GM11168 (cell line): ENCODE results near the gene INSM1.

Experiments used
- in situ Hi-C: fragments of 300-500 bp; cut with MboI; formaldehyde crosslinking; loops from one replicate; pipeline ENCODE4 v1.12.0; 2022; ENCODE audit warnings: low sequenced_read_pairs; ENCODE audit not compliant: unreplicated experiment

The INSM1 gene

GRCh38 chr20:20359628-20360027 is 8.3 kb upstream of the INSM1 start:
- in situ Hi-C loops, result loop anchor here (5.0 kb wide), 1 partner anchor 208 kb away; no protein-coding TSS in a partner anchor

DNA sequence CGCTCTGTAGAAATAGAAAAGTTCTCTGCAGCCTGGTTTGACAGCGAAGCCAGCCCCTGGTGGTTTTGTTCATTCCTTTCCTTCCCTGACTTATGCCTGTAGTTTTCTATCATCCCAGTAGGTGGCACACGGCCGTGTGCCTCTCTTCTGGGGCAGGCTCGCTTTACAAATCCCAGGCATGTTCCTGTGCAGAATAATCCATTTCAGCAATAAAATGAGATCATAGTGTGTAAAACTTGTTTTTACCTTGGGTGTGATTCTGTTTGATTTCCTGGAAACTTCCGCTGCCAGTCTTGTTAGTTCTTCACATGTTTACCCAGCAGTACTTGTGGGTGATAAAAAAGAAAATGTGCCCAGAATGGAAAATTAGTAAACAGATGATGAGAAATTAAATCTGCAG is 7.4 kb upstream of the INSM1 start:
- in situ Hi-C loops, result loop anchor here (5.0 kb wide), 1 partner anchor 207 kb away; no protein-coding TSS in a partner anchor

DNA sequence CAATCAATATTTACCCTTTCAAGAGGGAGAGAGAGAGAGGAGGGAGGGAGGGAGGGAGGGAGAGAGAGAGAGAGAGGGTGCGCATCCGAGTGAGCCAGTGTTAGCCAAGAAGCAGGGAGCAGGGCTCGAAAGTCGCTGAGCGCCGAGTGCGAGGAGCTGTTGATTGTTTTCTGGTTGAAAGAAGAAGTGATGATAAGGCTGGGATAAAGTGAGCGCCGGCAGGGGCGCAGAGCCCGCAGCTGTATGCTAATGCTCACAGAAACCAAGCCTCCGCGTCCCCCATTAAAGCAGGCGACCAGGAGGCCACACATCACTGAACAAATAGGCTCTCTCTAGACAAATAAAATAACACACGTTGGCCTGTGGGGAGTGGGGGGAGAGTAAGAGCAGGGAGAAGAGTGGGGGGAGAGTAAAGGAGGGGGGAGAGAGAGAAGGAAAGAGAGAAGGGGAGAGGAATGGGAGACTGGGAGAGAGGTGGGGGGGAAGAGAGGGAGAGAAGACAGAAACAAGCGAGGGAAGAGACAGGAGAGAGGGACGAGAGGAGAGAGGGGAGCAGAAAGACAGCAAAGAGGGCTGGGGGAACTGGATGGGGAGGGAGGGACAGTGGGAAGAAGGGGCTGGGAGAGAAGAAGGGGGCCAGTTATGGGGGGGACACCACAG is 5.0 kb upstream of the INSM1 start:
- in situ Hi-C loops, result loop anchor here (5.0 kb wide), 1 partner anchor 204 kb away; no protein-coding TSS in a partner anchor

DNA sequence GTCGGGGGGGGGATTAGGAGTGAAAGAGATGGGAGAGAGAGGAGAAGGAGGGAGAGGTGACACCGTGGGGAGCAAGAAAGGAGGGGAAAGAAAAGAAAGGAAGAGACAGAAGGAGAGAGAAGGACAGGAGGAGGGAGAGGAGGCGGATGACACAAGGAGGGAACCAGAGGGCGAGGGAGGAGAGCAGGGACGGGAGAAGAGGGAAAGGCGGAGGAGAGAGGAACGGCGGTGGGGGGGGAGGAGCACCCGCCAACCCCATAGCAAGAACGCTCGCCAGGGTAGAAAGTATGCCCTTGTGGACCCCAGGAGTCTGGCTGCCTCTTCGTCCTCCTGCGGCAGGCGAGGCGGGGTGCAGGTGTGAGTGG is 4.5 kb upstream of the INSM1 start:
- in situ Hi-C loops, result loop anchor here (5.0 kb wide), 1 partner anchor 204 kb away; no protein-coding TSS in a partner anchor

GRCh38 chr20:20363799-20364592 is 3.9 kb upstream of the INSM1 start:
- in situ Hi-C loops, result loop anchor here (5.0 kb wide), 1 partner anchor 203 kb away; no protein-coding TSS in a partner anchor

DNA sequence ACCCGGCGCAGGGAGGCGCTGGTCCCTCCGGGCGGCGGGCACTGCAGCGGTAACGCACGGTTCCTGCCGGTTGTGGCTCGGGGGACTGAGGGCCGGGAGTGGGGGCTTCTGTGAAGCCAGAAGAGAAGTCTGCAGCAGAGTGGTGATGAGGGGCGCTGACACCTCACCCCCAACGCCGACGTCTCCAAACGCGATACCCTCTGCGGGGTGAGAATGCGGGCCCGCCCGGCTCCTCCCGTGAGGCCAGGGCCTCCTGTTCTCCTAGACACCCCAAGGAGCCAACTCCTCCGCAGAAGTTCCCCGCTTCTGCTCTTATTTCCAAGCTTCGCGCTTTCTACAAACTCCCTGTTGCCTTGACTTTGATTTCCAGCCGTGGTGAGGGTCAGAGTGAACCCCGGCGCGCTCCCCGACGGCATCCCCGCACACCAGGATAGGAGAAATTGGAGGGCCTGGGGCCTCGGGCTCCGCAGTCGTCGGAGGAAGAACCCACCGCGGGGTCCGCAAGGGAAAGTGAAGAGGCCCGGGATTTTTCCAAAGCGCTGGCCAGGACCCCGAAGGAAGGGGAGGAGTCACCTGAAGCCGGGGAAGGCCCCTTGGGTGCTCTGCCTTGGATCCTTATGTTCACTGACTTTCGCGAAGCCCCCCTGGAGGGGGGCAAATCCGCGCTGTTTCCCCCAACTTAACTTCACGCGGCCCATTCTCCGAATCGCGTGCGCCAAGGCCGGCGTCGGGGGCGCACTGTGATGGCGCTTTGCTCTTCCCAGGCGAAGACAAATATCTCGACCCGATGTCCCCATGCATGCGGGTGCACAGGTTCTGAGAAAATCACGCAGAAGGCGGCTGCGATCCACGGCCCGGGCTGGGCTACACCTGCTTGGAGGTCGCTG is 3.1 kb upstream of the INSM1 start:
- in situ Hi-C loops, result loop anchor here (5.0 kb wide), 1 partner anchor 202 kb away; no protein-coding TSS in a partner anchor

DNA sequence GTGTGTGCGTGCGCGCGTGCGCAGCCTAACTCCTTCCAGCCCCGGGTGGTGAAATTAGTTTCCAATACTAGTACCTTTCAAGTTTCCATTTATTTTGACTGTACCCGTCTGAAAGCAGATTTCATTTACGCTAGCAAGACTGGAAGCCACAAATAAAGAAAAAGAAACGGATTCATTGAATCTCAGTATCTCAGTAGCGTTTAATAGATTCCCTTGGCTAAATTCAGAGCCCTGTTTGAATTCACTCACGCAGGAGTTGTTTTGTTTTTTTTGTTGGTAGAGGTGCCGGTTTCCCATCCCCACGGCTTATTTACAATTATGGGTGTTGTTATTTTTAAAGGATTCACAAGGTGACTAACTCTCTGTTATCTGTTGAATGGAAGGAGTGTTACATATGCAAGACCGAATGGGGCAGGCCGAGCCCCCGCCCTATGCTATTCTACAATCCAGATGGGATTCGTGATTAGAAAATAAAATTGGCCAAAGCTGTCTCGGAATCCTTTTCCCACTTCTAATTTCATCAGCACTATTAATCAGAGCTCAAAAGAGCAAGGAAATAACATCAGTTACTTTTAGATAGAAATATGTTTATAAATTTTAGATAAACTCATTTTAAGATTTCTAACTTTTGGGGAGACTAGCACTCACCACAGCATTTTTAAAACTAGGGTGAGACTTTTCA is 2.3 kb upstream of the INSM1 start:
- in situ Hi-C loops, result no loop called here

GRCh38 chr20:20366551-20366875 is 1.4 kb upstream of the INSM1 start:
- in situ Hi-C loops, result no loop called here

DNA sequence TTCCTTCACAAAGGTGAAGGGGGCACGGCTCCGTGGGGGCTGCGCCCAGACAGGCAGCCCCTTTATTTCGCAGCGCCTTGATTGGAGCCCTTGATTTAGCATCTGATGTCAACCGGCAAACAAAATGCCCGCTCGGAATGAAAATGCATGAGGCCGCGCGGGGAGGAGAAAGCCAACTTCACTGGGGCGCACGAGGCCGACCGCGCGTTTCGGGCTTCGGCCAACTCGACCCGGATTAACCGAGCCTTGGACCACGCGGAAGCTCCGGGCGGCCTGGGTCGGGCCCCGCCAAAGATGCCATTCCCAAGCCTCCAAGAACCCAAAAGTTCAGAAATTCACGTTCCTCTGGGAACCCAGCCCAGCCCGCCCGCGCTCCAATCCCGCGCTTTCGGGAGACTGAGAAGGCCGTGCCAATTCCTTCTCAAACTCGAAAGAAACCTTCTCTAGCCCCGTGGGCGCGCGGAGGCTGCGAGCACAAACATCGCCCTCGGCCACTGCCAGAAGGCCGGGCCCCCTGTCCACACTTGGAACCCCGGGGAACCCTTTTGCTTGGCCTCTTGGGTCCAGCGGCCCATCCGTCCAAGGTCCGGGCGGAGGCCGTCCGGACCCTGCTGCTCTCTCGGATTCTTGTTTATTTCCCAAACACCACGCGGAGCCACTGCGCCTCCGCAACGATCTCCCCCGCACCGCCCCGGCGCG is 879 bp upstream of the INSM1 start:
- in situ Hi-C loops, result no loop called here

DNA sequence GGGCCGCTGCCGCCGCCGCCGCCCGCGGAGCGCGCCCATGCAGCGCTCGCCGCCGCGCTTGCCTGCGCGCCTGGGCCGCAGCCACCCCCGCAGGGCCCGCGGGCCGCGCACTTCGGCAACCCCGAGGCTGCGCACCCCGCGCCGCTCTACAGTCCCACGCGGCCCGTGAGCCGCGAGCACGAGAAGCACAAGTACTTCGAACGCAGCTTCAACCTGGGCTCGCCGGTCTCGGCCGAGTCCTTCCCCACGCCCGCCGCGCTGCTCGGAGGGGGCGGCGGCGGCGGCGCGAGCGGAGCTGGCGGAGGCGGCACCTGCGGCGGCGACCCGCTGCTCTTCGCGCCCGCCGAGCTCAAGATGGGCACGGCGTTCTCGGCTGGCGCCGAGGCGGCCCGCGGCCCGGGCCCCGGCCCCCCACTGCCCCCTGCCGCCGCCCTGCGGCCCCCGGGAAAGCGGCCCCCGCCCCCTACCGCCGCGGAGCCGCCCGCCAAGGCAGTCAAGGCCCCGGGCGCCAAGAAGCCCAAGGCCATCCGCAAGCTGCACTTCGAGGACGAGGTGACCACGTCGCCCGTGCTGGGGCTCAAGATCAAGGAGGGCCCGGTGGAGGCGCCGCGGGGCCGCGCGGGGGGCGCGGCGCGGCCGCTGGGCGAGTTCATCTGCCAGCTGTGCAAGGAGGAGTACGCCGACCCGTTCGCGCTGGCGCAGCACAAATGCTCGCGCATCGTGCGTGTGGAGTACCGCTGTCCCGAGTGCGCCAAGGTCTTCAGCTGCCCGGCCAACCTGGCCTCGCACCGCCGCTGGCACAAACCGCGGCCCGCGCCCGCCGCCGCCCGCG is 730 bp downstream of the INSM1 start:
- in situ Hi-C loops, result no loop called here

DNA sequence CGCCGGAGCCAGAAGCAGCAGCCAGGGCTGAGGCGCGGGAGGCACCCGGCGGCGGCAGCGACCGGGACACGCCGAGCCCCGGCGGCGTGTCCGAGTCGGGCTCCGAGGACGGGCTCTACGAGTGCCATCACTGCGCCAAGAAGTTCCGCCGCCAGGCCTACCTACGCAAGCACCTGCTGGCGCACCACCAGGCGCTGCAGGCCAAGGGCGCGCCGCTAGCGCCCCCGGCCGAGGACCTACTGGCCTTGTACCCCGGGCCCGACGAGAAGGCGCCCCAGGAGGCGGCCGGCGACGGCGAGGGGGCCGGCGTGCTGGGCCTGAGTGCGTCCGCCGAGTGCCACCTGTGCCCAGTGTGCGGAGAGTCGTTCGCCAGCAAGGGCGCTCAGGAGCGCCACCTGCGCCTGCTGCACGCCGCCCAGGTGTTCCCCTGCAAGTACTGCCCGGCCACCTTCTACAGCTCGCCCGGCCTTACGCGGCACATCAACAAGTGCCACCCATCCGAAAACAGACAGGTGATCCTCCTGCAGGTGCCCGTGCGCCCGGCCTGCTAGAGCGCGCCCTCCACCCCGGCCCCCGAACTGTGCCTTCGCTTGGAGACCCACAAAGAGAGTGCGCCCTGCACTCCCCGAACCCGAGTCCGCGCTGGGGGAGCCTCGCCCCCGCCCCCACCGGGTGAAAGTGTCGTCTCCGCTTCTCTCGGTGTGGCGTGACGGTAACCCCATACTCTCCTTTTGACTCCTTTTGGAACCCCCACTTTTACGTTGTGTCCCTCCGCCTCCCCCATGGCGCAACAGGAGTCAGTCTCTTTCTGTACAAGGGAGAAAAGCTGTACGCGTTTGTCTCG is 1.6 kb downstream of the INSM1 start:
- in situ Hi-C loops, result no loop called here

DNA sequence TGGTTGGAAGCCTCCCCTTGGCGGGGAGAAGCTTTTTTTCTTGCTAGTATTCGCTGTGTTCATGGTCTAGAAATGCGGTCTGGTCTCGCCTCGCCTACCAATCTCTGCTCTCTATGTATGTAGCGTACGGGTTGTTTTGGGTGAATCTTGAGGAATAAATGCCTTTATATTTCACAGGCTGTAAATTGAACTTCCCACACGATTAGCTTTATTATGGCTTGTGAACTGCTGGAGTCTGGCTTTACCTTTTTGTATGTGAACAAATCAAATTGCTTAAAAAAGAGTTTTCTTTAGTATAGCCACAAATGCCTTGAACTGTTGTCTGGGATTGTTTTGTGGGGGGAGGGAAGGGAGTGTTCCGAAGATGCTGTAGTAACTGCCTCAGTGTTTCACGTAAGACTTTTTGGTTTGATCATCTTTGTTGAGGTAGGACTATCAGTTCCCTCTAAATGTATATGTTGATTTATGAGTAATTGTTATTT is 2.2 kb downstream of the INSM1 start:
- in situ Hi-C loops, result no loop called here

DNA sequence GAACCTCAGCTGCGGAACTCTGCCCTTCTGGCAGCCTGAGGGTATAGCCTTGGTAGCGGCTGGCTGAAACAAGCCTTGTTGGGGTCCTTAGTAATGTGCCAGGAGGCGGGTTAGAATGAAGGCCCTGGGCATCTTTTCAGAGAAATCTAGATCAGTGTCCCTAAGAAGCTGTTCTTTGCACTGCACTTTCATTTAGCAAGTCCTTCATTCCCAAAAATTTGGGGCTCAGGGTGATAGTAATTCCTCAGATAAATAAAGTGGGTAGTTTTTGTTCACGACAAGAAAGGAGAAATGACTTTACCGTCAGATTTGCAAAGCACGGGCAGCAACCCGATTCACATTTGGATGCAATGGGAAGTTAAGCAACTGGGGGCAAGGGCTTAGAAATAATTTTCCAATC is 3.2 kb downstream of the INSM1 start:
- in situ Hi-C loops, result no loop called here

DNA sequence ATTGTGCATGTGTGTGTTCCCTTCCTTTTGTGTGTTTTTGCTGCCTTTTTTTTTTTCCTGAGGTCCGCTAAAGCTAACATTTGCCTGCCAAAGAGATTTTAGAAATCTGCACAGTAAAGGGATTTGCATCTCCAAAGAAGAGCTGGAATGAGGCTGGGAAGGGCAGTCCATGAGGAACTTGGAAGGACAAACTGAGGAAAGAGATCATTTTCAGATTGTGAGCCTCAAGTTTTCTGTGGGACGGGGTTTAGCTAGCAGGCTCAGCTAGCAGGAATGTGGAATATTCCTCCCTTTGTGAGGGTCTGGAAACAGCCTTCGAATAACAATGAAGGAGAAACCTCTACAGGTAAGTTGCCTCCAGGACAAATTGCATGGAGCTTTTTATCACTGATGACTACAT is 3.8 kb downstream of the INSM1 start:
- in situ Hi-C loops, result no loop called here

- in situ Hi-C loops, result no loop called here
Observed at GRCh38 chr20:20373091-20373571, 5.2 kb downstream of the INSM1 start.

DNA sequence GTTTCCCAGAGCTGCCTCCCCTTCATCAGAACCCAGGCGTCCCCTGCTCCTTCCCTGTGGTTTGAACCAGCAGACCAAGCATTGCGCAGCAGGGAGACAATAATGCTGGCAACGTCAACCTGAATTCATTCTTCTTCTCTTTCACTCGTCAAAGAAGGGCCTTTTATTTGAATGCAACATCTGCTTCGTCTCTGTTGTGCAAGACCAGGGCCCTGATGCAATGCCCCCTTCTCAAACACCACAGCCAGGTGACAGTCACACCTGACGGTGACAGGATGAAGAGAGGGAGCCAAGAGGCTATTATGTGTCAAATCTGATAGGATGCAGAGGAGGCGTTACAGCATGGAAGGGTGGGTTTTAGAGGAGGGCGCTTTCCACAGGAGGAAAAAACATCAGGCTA is 8.0 kb downstream of the INSM1 start:
- in situ Hi-C loops, result no loop called here

GRCh38 chr20:20386192-20386591 is 18.3 kb downstream of the INSM1 start:
- in situ Hi-C loops, result no loop called here

DNA sequence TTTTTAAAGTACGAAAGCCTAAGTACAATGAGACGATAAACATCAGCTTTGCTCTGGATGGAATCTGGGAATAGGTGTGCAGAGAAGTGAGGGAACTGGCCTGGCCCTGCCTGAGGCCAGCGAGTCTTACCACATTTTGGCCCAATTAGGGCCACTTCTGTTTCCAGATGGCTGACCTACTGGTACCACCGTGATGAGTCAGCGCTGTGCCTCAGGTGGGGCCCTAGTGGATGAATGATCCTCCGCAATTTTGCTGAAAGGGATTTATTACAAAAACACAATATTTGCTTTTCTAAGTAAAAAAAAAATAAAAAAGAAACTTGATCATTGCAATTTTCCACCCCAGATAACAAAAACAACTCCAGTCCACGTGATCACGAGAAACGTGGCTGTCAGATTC is 22.5 kb downstream of the INSM1 start:
- in situ Hi-C loops, result no loop called here
